ENCODE measurements around the gene UBASH3A.

UBASH3A gene

GRCh38 chr21:42403611-42404231, at the start of gene UBASH3A:
TSS of gene UBASH3A (plus strand) at chr21:42403902. CDS start at chr21:42403946, 44 bp downstream.
- DNase-seq (ENCODE audit: low read depth in 2 of 2) = no peak

- DNase-seq (ENCODE audit: low read depth in 2 of 2) = no peak
Observed at GRCh38 chr21:42356046-42356445, 47.7 kb upstream of the UBASH3A start.

GRCh38 chr21:42356650-42357049, 47.1 kb upstream of the UBASH3A start:
- DNase-seq (ENCODE audit: low read depth in 2 of 2) = no peak

- DNase-seq (ENCODE audit: low read depth in 2 of 2) = no peak
Observed at GRCh38 chr21:42357307-42357706, 46.4 kb upstream of the UBASH3A start.

GRCh38 chr21:42358261-42358660, 45.4 kb upstream of the UBASH3A start:
- DNase-seq (ENCODE audit: low read depth in 2 of 2) = no peak

GRCh38 chr21:42358937-42359336, 44.8 kb upstream of the UBASH3A start:
- no peak for DNase-seq (ENCODE audit: low read depth in 2 of 2)

- DNase-seq (ENCODE audit: low read depth in 2 of 2) = no peak
Observed at GRCh38 chr21:42360317-42360716, 43.4 kb upstream of the UBASH3A start.

GRCh38 chr21:42361286-42361685, 42.4 kb upstream of the UBASH3A start:
- DNase-seq (ENCODE audit: low read depth in 2 of 2) = no peak

GRCh38 chr21:42362198-42362597, 41.5 kb upstream of the UBASH3A start:
- DNase-seq (ENCODE audit: low read depth in 2 of 2) = no peak

- no peak for DNase-seq (ENCODE audit: low read depth in 2 of 2)
Observed at GRCh38 chr21:42362700-42363099, 41.0 kb upstream of the UBASH3A start.

- no peak for DNase-seq (ENCODE audit: low read depth in 2 of 2)
Observed at GRCh38 chr21:42363312-42363711, 40.4 kb upstream of the UBASH3A start.

GRCh38 chr21:42364304-42364865, 39.3 kb upstream of the UBASH3A start:
- no peak for DNase-seq (ENCODE audit: low read depth in 2 of 2)

GRCh38 chr21:42365770-42366169, 37.9 kb upstream of the UBASH3A start:
- no peak for DNase-seq (ENCODE audit: low read depth in 2 of 2)

- DNase-seq (ENCODE audit: low read depth in 2 of 2) = no peak
Observed at GRCh38 chr21:42366292-42367010, 37.3 kb upstream of the UBASH3A start, which contains the start of gene TFF1. TSS of gene TFF1 (minus strand) at chr21:42366535. CDS start at chr21:42366495, 40 bp downstream.

GRCh38 chr21:42367367-42368165, 36.1 kb upstream of the UBASH3A start:
- DNase-seq (ENCODE audit: low read depth in 2 of 2) = no peak

- no peak for DNase-seq (ENCODE audit: low read depth in 2 of 2)
Observed at GRCh38 chr21:42369821-42370220, 33.9 kb upstream of the UBASH3A start.

- no peak for DNase-seq (ENCODE audit: low read depth in 2 of 2)
Observed at GRCh38 chr21:42370894-42371654, 32.6 kb upstream of the UBASH3A start.

GRCh38 chr21:42373196-42373907, 30.4 kb upstream of the UBASH3A start:
- no peak for DNase-seq (ENCODE audit: low read depth in 2 of 2)

GRCh38 chr21:42373908-42374455, 29.7 kb upstream of the UBASH3A start:
- no peak for DNase-seq (ENCODE audit: low read depth in 2 of 2)

GRCh38 chr21:42374457-42374856, 29.2 kb upstream of the UBASH3A start:
- DNase-seq (ENCODE audit: low read depth in 2 of 2) = no peak
